ENCODE data around the gene RBBP9.

The RBBP9 gene

DNA sequence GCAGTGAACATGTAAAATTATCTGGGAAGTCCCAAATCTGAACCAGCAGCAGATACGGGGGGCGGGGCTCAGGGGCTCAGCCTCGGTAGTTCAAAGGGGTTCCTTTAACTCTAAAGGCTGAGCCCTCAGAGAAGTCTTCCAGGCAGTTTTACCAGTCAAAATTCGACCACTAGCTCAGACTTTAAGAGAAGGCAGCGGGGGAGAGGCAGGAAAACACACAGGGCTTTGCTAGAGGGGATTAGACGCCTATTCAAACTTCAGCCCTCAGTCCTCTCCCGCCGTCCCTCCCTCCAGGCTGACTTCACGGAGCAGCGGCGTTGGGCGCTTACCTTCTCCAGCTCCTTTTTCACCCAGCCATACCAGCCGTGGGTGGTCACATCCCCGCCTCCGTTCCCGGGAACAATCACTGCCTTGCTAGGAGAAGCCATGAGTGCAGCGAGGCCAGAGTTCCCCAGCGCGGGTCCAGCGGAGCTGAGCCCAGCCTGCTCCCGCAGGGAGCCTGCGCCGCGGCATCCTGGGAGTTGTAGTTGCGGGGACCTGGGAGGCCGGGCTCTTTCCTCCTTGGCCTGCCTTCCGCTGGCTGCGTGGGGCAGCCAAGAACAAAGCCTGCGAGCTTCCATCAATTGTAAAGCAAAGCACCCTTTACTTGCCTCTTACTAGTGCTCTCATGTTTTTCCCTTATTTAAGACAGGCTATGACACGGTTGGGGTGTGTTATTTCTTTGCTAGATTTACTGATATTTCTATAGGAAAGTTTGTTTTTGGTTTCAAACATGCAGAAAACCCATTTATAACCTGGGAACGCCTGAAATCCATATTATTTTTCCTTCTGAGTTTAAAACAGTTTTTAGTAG, at the start of gene RBBP9:
TSS of gene RBBP9 (minus strand) at position 486 of the 853 bp plus-strand sequence. CDS start at position 428, 58 bp downstream.
- no peaks in the 10 kb centered on the region for H3K79me2 ChIP-seq (ENCODE audit: control insufficient read depth, insufficient read depth, low read length, unreplicated experiment)
- H3K27me3 ChIP-seq (ENCODE audit: insufficient read depth, low read length) = no peaks in the 10 kb centered on the region
- peak within 1 kb of the TSS; percentile 87 for H3K4me3 ChIP-seq (ENCODE audit: low read depth, low read length)
- peak within 1 kb of the TSS; percentile 82 for H2AFZ ChIP-seq (ENCODE audit: low read length, unreplicated experiment)
- no peak within 1 kb of the TSS for H3K27ac ChIP-seq (ENCODE audit: low read depth, low read length)
- peaks cover 7% of the 10 kb centered on the region for H3K4me1 ChIP-seq (ENCODE audit: control insufficient read depth, insufficient read depth, low read length, unreplicated experiment)
- no peaks in the 10 kb centered on the region; the same call in 1 of the 2 replicates for H3K36me3 ChIP-seq (ENCODE audit: insufficient read depth, low read length)

DNA sequence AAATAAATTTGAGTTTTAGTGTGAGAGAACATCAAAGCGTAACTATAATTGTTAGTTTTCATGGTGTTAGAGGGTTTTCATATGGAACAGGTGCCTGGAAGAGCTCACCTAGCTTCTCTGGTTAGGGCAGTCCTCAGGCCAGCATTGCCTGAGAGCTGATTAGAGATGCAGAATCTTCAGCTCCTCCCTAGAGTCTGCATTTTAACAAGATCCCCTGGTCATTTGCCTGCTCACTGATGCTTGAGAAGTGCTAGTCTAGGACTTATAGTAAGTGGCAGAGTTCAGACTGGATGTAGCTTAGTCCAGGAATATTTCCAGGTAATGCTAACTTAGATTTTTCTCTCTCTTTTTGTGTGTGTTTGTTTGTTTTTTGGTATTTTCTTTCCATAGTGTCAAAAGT, 48.5 kb upstream of the RBBP9 start:
- peaks cover 28% of the 10 kb centered on the region for H3K4me1 ChIP-seq (ENCODE audit: control insufficient read depth, insufficient read depth, low read length, unreplicated experiment)
- no peaks in the 10 kb centered on the region for H3K79me2 ChIP-seq (ENCODE audit: control insufficient read depth, insufficient read depth, low read length, unreplicated experiment)
- H3K27ac ChIP-seq (ENCODE audit: low read depth, low read length) = no peak overlapping the region
- peaks cover 22% of the 10 kb centered on the region for H3K36me3 ChIP-seq (ENCODE audit: insufficient read depth, low read length)
- no peak overlapping the region for H2AFZ ChIP-seq (ENCODE audit: low read length, unreplicated experiment)
- no peak overlapping the region for H3K4me3 ChIP-seq (ENCODE audit: low read depth, low read length)
- H3K27me3 ChIP-seq (ENCODE audit: insufficient read depth, low read length) = no peaks in the 10 kb centered on the region

DNA sequence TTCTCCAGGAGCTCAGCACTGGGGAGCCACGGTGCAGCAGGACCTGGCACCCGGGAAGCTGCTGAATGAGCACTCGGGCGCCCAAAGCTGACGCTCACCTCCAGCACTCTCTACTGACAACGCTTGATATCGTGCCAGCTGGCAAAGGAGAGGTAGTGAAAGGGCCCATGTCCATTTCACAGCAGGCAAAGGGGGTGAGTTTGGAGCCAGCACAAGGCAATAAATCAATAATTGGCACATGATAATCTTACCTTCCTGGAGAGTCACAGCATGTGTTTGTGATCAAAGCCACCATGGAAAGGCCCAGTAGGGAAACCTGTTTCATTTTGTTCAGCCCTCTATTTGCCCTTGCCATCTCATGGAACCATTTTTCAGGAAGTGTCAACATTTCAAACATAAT, 46.9 kb upstream of the RBBP9 start:
- Histone ChIP-seq H3K36me3 (ENCODE audit: insufficient read depth, low read length) (peaks cover 19% of the 10 kb centered on the region), H3K4me1 (ENCODE audit: control insufficient read depth, insufficient read depth, low read length, unreplicated experiment) (peaks cover 29% of the 10 kb centered on the region), H3K79me2 (ENCODE audit: control insufficient read depth, insufficient read depth, low read length, unreplicated experiment) (no peaks in the 10 kb centered on the region), H2AFZ (ENCODE audit: low read length, unreplicated experiment) (no peak overlapping the region), H3K4me3 (ENCODE audit: low read depth, low read length) (no peak overlapping the region), H3K27me3 (ENCODE audit: insufficient read depth, low read length) (no peaks in the 10 kb centered on the region), H3K27ac (ENCODE audit: low read depth, low read length) (no peak overlapping the region)

DNA sequence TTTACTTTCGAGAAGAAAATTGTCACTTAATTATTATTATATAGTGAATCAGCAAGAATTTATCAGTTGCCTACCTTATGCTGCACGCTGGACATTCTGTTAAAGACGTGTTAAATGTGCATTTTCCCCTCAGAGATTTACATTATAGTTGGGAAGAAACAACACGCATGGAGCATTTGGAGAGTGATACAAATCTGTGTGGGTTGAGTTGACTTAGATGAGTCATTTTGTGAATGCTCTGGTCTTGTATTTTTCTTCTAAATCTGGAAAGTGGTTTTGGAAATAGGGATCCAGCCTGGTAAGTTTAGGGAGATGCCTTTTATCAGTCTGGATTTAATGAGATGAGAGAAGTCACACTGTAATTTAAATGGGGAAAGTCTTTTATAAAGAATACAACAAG, 46.2 kb upstream of the RBBP9 start:
- H3K27me3 ChIP-seq (ENCODE audit: insufficient read depth, low read length) = no peaks in the 10 kb centered on the region
- H3K36me3 ChIP-seq (ENCODE audit: insufficient read depth, low read length) = peaks cover 17% of the 10 kb centered on the region
- no peaks in the 10 kb centered on the region for H3K79me2 ChIP-seq (ENCODE audit: control insufficient read depth, insufficient read depth, low read length, unreplicated experiment)
- no peak overlapping the region for H3K27ac ChIP-seq (ENCODE audit: low read depth, low read length)
- H2AFZ ChIP-seq (ENCODE audit: low read length, unreplicated experiment) = no peak overlapping the region
- peaks cover 29% of the 10 kb centered on the region for H3K4me1 ChIP-seq (ENCODE audit: control insufficient read depth, insufficient read depth, low read length, unreplicated experiment)
- H3K4me3 ChIP-seq (ENCODE audit: low read depth, low read length) = no peak overlapping the region

DNA sequence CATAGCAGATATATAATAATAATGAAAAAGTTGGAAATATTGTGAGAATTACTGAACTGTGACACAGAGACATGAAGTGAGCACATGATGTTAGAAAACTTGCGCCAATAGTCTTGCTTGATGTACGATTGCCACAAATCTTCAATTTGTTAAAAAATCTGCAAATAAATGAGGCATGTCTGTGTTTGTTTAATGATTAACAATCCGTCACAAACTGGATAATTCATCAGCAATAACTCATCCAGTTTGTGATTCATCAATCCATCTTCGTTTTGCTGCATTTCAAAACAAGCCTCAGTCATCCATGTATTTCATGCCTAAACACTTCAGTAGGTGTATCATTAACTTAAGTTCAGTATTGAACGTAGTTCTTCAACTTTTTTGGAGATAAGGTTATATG, 44.7 kb upstream of the RBBP9 start:
- no peaks in the 10 kb centered on the region for H3K79me2 ChIP-seq (ENCODE audit: control insufficient read depth, insufficient read depth, low read length, unreplicated experiment)
- H3K4me3 ChIP-seq (ENCODE audit: low read depth, low read length) = no peak overlapping the region
- H3K27me3 ChIP-seq (ENCODE audit: insufficient read depth, low read length) = no peaks in the 10 kb centered on the region
- no peak overlapping the region for H2AFZ ChIP-seq (ENCODE audit: low read length, unreplicated experiment)
- peak overlapping the region; percentile 75 for H3K27ac ChIP-seq (ENCODE audit: low read depth, low read length)
- H3K36me3 ChIP-seq (ENCODE audit: insufficient read depth, low read length) = peaks cover 14% of the 10 kb centered on the region
- H3K4me1 ChIP-seq (ENCODE audit: control insufficient read depth, insufficient read depth, low read length, unreplicated experiment) = peaks cover 33% of the 10 kb centered on the region

DNA sequence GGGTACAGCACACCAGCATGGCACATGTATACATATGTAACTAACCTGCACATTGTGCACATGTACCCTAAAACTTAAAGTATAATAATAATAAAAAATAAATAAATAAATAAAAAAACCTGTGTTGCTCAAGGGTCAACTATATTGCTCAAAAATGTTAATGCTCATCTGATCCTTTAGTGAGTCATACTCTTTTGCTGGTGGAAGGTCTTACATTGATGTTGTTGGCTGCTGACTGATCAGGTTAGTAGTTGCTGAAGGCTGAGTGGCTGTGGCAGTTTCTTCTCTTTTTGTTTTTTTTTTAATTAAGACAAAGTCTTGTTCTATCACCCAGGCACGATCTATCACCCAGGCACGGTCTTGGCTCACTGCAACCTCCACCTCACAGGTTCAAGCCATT, 40.6 kb upstream of the RBBP9 start:
- no peak overlapping the region for H3K4me3 ChIP-seq (ENCODE audit: low read depth, low read length)
- H3K27me3 ChIP-seq (ENCODE audit: insufficient read depth, low read length) = no peaks in the 10 kb centered on the region
- H2AFZ ChIP-seq (ENCODE audit: low read length, unreplicated experiment) = no peak overlapping the region
- H3K79me2 ChIP-seq (ENCODE audit: control insufficient read depth, insufficient read depth, low read length, unreplicated experiment) = no peaks in the 10 kb centered on the region
- peaks cover 27% of the 10 kb centered on the region for H3K36me3 ChIP-seq (ENCODE audit: insufficient read depth, low read length)
- H3K4me1 ChIP-seq (ENCODE audit: control insufficient read depth, insufficient read depth, low read length, unreplicated experiment) = peaks cover 40% of the 10 kb centered on the region
- no peak overlapping the region for H3K27ac ChIP-seq (ENCODE audit: low read depth, low read length)

DNA sequence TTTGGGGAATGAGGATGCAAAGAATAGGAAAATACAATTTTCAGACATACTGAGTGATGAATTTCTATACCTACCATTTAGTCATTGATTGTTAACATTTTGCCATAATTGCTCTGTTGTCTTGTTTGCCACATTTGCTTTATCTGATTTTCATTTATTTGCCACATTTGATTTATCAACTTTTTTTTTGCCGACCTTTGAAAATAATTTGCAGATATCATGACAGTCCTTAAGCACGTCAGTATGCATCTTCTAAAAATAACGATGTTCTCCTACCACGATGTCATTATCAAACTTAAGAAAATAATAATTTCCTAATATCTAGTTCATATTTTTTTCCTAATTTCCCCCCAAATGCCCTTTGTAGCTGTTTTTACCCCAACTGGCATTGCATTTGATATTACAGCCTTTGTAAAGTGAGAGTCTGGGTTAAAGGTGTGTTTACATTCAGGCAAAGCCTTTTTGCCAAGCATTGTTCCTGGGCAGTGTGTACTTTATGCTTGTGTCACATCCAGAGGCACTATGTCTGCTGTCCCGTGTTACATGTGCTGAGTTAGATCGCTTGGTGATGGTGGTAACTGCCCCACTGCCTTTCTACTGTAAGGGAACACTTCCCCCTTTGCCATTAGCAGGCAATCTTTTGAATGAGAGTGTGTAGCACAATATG, 37.1 kb upstream of the RBBP9 start:
- Histone ChIP-seq H3K27ac (ENCODE audit: low read depth, low read length) (no peak overlapping the region), H3K36me3 (ENCODE audit: insufficient read depth, low read length) (peaks cover 32% of the 10 kb centered on the region), H3K79me2 (ENCODE audit: control insufficient read depth, insufficient read depth, low read length, unreplicated experiment) (no peaks in the 10 kb centered on the region), H3K4me1 (ENCODE audit: control insufficient read depth, insufficient read depth, low read length, unreplicated experiment) (peaks cover 22% of the 10 kb centered on the region), H3K4me3 (ENCODE audit: low read depth, low read length) (no peak overlapping the region), H2AFZ (ENCODE audit: low read length, unreplicated experiment) (no peak overlapping the region), H3K27me3 (ENCODE audit: insufficient read depth, low read length) (no peaks in the 10 kb centered on the region)

DNA sequence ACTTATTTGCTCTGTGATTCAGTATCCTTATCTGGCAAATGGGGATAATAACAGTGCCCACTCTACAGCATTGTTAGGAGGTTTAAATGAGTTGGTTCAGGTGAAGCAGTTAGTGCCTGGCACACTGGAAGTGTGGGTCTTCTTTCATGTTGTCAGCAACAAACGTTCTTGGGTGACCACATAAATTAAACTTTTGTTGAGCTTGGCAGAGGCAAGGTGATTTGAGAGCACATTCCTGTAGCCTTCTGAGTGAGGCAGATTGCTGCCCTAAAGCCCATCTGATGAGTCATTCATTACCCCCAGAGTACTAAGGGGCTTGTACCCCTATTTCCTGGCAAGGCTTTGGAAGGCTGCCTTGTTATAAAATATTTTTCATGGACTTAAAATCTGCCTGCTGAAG, 36.5 kb upstream of the RBBP9 start:
- no peaks in the 10 kb centered on the region for H3K79me2 ChIP-seq (ENCODE audit: control insufficient read depth, insufficient read depth, low read length, unreplicated experiment)
- H3K27me3 ChIP-seq (ENCODE audit: insufficient read depth, low read length) = no peaks in the 10 kb centered on the region
- no peak overlapping the region for H2AFZ ChIP-seq (ENCODE audit: low read length, unreplicated experiment)
- H3K27ac ChIP-seq (ENCODE audit: low read depth, low read length) = no peak overlapping the region
- H3K4me3 ChIP-seq (ENCODE audit: low read depth, low read length) = no peak overlapping the region
- H3K4me1 ChIP-seq (ENCODE audit: control insufficient read depth, insufficient read depth, low read length, unreplicated experiment) = peaks cover 22% of the 10 kb centered on the region
- H3K36me3 ChIP-seq (ENCODE audit: insufficient read depth, low read length) = peaks cover 38% of the 10 kb centered on the region

DNA sequence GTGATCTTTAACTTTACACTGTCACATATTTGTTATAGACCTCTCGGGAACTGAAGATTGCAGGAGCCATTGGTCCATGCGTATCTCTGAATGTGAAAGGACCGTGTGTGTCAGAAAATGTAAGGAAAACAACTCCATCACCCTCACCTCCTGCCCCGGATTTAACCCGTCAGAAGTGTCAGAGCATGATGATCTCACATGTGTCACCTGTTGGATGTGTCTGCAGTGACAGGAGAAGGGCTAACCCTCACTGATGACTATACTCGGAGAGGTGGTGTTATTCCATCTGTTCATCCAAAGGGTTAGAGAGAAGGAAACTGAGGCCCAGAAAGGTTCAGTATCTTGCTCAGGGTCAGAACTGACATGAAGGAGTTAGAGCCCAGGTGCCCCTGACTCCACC, 35.6 kb upstream of the RBBP9 start:
- Histone ChIP-seq H3K27ac (ENCODE audit: low read depth, low read length) (no peak overlapping the region), H3K27me3 (ENCODE audit: insufficient read depth, low read length) (no peaks in the 10 kb centered on the region), H2AFZ (ENCODE audit: low read length, unreplicated experiment) (no peak overlapping the region), H3K4me1 (ENCODE audit: control insufficient read depth, insufficient read depth, low read length, unreplicated experiment) (peaks cover 26% of the 10 kb centered on the region), H3K4me3 (ENCODE audit: low read depth, low read length) (no peak overlapping the region), H3K36me3 (ENCODE audit: insufficient read depth, low read length) (peaks cover 43% of the 10 kb centered on the region), H3K79me2 (ENCODE audit: control insufficient read depth, insufficient read depth, low read length, unreplicated experiment) (no peaks in the 10 kb centered on the region)

DNA sequence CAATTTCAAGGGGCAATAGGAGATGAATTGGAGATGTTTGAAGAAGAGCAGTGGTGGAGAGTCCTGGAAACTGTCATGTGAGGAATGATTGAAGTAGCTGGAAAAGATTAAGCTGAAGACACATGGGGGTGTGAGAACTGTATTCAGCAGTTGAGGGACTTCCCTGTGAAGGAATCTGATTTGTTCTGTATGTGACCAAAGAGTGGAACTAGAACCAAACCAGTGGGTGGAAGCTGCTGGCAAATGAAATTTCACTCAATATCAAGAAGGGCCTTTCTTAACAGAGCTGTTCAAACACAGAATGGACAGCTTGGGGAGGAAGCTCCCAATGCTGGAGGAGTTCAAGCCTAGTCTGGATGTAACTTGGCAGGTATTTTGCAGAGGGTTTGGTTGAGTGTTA, 32.0 kb upstream of the RBBP9 start:
- H3K36me3 ChIP-seq (ENCODE audit: insufficient read depth, low read length) = peaks cover 51% of the 10 kb centered on the region
- H3K4me3 ChIP-seq (ENCODE audit: low read depth, low read length) = no peak overlapping the region
- H3K79me2 ChIP-seq (ENCODE audit: control insufficient read depth, insufficient read depth, low read length, unreplicated experiment) = no peaks in the 10 kb centered on the region
- H3K27ac ChIP-seq (ENCODE audit: low read depth, low read length) = no peak overlapping the region
- H3K27me3 ChIP-seq (ENCODE audit: insufficient read depth, low read length) = no peaks in the 10 kb centered on the region
- no peak overlapping the region for H2AFZ ChIP-seq (ENCODE audit: low read length, unreplicated experiment)
- H3K4me1 ChIP-seq (ENCODE audit: control insufficient read depth, insufficient read depth, low read length, unreplicated experiment) = peaks cover 47% of the 10 kb centered on the region

DNA sequence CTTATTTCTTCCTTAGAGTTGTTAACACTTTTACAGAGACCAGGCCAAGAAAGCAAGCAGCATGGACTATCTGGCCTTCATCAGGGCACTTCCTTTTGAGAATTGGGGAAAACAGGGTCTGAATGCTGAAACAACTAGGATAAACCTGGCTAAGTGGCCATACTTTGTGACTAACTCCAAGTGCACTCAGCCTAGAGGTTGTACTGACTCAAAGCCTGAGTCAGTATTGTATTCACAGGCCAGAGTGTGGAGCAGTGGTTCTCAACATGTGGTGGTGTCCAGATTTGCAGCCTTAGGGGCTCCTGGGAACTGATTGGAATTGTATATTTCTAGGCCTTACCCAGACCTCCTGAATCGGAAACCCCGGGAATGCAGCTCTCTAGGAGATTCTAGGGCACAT, 30.8 kb upstream of the RBBP9 start:
- Histone ChIP-seq H3K27me3 (ENCODE audit: insufficient read depth, low read length) (no peaks in the 10 kb centered on the region), H3K36me3 (ENCODE audit: insufficient read depth, low read length) (peaks cover 49% of the 10 kb centered on the region), H3K79me2 (ENCODE audit: control insufficient read depth, insufficient read depth, low read length, unreplicated experiment) (no peaks in the 10 kb centered on the region), H3K4me3 (ENCODE audit: low read depth, low read length) (no peak overlapping the region), H3K4me1 (ENCODE audit: control insufficient read depth, insufficient read depth, low read length, unreplicated experiment) (peaks cover 40% of the 10 kb centered on the region), H2AFZ (ENCODE audit: low read length, unreplicated experiment) (no peak overlapping the region), H3K27ac (ENCODE audit: low read depth, low read length) (peak overlapping the region; percentile 52)
